Measurements from ENCODE around the gene OR5AP2. TPM values are rescaled to one million over a fixed set of nuclear protein-coding genes. Genes with fewer than 3 reads are reported as not detected.
"Not testable (repeated sequence)": the region's sequence is repeated elsewhere in the genome, so short reads cannot be mapped to it uniquely, and the experiment has no call there.

OR5AP2 gene
- total and polyA plus RNA-seq, 9 of the 15 experiments (the other 6 are each of a cell fraction or from before 2014, with no cell fraction given) = not detected

DNA sequence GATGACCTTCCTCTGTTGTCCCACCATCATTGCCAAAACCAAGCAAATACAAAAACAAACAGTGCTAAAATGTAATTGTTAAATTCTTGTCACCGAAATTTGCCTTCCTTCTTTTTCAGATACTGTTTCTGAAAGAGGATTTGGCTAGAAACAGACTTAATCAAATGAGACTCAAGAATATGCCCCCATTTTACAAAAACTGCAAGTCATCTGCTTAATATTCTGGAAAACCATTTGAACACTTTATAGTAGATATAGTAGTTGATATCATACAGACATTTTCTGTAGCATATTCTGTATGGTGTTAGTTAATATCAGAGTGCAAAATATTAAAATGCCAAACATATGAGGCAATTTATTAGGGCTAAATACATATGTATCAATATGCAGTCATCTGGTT, 31.1 kb downstream of the OR5AP2 start:
- Histone ChIP-seq H3K79me2 (ENCODE audit: control insufficient read depth, insufficient read depth, low read length) (no peaks in the 10 kb centered on the region), H4K20me1 (replicated peaks; ENCODE audit: control insufficient read depth, insufficient read depth, low read length) (no peaks in the 10 kb centered on the region), H3K36me3 (ENCODE audit: control insufficient read depth, insufficient read depth, low read length) (no peaks in the 10 kb centered on the region), H3K9ac (ENCODE audit: insufficient read depth in 1 of 2, low read depth in 2 of 2, low read length in 2 of 2) (no peak overlapping the region), H3K27ac (ENCODE audit: extremely low read depth, low read depth, low read length) (no peak overlapping the region), H3K27me3 (ENCODE audit: control insufficient read depth in 2 of 2, insufficient read depth in 2 of 2, low read length in 2 of 2) (no peaks in the 10 kb centered on the region), H3K9me3 (replicated peaks; ENCODE audit: control insufficient read depth, insufficient read depth, low read depth, low read length) (no peaks in the 10 kb centered on the region), H3K4me2 (ENCODE audit: insufficient read depth, low read length) (no peak overlapping the region), H3K4me1 (replicated peaks in 1 of 2; ENCODE audit: control insufficient read depth in 2 of 2, insufficient read depth in 2 of 2, low read length in 2 of 2) (no peaks in the 10 kb centered on the region), H2AFZ (ENCODE audit: low read depth, low read length) (no peak overlapping the region), H3K4me3 (no peak overlapping the region), H3K9me1 (ENCODE audit: control insufficient read depth, insufficient read depth, low read length) (no peaks in the 10 kb centered on the region)
- in situ Hi-C loops (cut with MboI) = no loop called here
- no peak for ATAC-seq
- ChIA-PET POLR2A (no interaction called here), CTCF (ENCODE audit: low intra/inter-chr PET ratio) (no interaction called here)
- no peak for DNase-seq (ENCODE audit: extremely low read depth in 1 of 4, low spot score in 3 of 4)
- TF ChIP-seq KAT8 (IDR thresholded peaks at IDR 0.05; ENCODE audit: low read depth) (no peak), ZNF583 (CRISPR knock-in tag; IDR thresholded peaks at IDR 0.05) (no peak), TAF9B (IDR thresholded peaks at IDR 0.05; ENCODE audit: partially characterized antibody) (no peak), ZNF354B (CRISPR knock-in tag; IDR thresholded peaks at IDR 0.05) (no peak), POLR2AphosphoS2 (IDR thresholded peaks at IDR 0.05; ENCODE audit: low read length) (no peak), ZC3H4 (CRISPR knock-in tag; IDR thresholded peaks at IDR 0.05; ENCODE audit: borderline replicate concordance) (no peak), LARP7 (IDR thresholded peaks at IDR 0.05) (no peak)
- TF ChIP-seq, protein P1, sequence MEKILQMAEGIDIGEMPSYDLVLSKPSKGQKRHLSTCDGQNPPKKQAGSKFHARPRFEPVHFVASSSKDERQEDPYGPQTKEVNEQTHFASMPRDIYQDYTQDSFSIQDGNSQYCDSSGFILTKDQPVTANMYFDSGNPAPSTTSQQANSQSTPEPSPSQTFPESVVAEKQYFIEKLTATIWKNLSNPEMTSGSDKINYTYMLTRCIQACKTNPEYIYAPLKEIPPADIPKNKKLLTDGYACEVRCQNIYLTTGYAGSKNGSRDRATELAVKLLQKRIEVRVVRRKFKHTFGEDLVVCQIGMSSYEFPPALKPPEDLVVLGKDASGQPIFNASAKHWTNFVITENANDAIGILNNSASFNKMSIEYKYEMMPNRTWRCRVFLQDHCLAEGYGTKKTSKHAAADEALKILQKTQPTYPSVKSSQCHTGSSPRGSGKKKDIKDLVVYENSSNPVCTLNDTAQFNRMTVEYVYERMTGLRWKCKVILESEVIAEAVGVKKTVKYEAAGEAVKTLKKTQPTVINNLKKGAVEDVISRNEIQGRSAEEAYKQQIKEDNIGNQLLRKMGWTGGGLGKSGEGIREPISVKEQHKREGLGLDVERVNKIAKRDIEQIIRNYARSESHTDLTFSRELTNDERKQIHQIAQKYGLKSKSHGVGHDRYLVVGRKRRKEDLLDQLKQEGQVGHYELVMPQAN (IDR thresholded peaks at IDR 0.05; ENCODE audit: borderline replicate concordance) = no peak
- WGBS (ENCODE audit: insufficient coverage, low coverage, missing lambda C conversion rate) = 0% methylated on average over 1 of the region's 1 CpG
- no peak for FAIRE-seq
- BruUV-seq (replicated peaks) = no TSS peak
- intact Hi-C loops (cut with micrococcal nuclease) = no loop called here

DNA sequence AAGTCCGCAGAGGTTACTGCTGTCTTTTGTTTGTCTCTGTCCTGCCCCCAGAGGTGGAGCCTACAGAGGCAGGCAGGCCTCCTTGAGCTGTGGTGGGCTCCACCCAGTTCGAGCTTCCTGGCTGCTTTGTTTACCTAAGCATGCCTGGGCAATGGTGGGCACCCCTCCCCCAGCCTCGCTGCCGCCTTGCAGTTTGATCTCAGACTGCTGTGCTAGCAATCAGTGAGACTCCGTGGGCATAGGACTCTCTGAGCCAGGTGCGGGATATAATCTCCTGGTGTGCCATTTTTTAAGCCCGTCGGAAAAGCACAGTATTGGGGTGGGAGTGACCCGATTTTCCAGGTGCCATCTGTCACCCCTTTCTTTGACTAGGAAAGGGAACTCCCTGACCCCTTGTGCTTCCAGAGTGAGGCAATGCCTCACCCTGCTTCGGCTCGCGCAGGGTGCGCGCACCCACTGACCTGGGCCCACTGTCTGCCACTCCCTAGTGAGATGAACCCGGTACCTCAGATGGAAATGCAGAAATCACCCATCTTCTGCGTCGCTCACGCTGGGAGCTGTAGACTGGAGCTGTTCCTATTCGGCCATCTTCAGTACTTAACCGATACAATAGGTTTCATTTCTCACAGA, 50.0 kb downstream of the OR5AP2 start:
- H3K79me2 ChIP-seq (ENCODE audit: control insufficient read depth, insufficient read depth, low read length); H3K4me3 ChIP-seq; intact Hi-C loops (cut with micrococcal nuclease); H4K20me1 ChIP-seq (replicated peaks; ENCODE audit: control insufficient read depth, insufficient read depth, low read length); POLR2A ChIA-PET; H3K27ac ChIP-seq (ENCODE audit: extremely low read depth, low read depth, low read length); H3K9ac ChIP-seq (ENCODE audit: insufficient read depth in 1 of 2, low read depth in 2 of 2, low read length in 2 of 2); H3K4me2 ChIP-seq (ENCODE audit: insufficient read depth, low read length); BruUV-seq (replicated peaks); H3K9me1 ChIP-seq (ENCODE audit: control insufficient read depth, insufficient read depth, low read length); CTCF ChIA-PET (ENCODE audit: low intra/inter-chr PET ratio); FAIRE-seq; DNase-seq (ENCODE audit: extremely low read depth in 1 of 4, low spot score in 3 of 4); in situ Hi-C loops (cut with MboI); H3K36me3 ChIP-seq (ENCODE audit: control insufficient read depth, insufficient read depth, low read length); H2AFZ ChIP-seq (ENCODE audit: low read depth, low read length); ATAC-seq; H3K27me3 ChIP-seq (ENCODE audit: control insufficient read depth in 2 of 2, insufficient read depth in 2 of 2, low read length in 2 of 2); H3K4me1 ChIP-seq (replicated peaks in 1 of 2; ENCODE audit: control insufficient read depth in 2 of 2, insufficient read depth in 2 of 2, low read length in 2 of 2); H3K9me3 ChIP-seq (replicated peaks; ENCODE audit: control insufficient read depth, insufficient read depth, low read depth, low read length): not testable (repeated sequence)
- 0% methylated on average over 14 of the region's 20 CpGs for WGBS (ENCODE audit: insufficient coverage, low coverage, missing lambda C conversion rate)

All from K562 (cell line).